HepG2 (cell line): ENCODE data around the gene SF3B6. TPM values are rescaled to one million over a fixed set of nuclear protein-coding genes. Genes with fewer than 3 reads are reported as not detected.

ENCODE experiments used
- ATAC-seq: fragments of 200-7000 bp; cut with Tn5 transposase; 3 replicates; pipeline ENCODE4 v1.9.1; 2020; ENCODE audit warnings: mild to moderate bottlenecking, moderate library complexity
- BruUV-seq: library from RNA; stranded (reverse); fragments of 400-500 nt; replicated peaks from 2 replicates; lab custom pipeline; 2021; lab: Mats Ljungman, UMichigan
- CTCF ChIA-PET: fragments of 300-600 bp; formaldehyde crosslinking; extraction: SDS; loops from one replicate; lab custom pipeline; 2021; ENCODE audit warnings: low total read pairs, inconsistent platforms, low intra/inter-chr PET ratio; lab: Yijun Ruan, JAX
- POLR2A ChIA-PET: fragments of 350-600 bp; sonication (Branson Sonifier 250); formaldehyde crosslinking; loops from one replicate; lab custom pipeline; 2020; ENCODE audit warnings: antibody characterized with exemption, inconsistent platforms; lab: Yijun Ruan, JAX
- DNase-seq: peaks from one replicate; pipeline ENCODE4 v3.0.0-alpha.2; 2015; ENCODE audit warnings: low spot score
- FAIRE-seq: peaks from 3 replicates; lab custom pipeline; 2011; peaks lifted over from hg19 to GRCh38; lab: Jason Lieb, UNC
- H2AFZ ChIP-seq: one replicate; pipeline ENCODE4 v1.6.1; 2011; ENCODE audit warnings: low read length, inconsistent platforms
- H3K27ac ChIP-seq: fragments of 300-600 bp; 3 replicates; pipeline ENCODE4 v1.8.0; 2011; ENCODE audit warnings: mixed run types, mild to moderate bottlenecking, mixed read lengths, low read length, inconsistent platforms; ENCODE audit not compliant: insufficient read depth; ENCODE audit errors: extremely low read length
- H3K27me3 ChIP-seq, 2 experiments: fragments of 200-600 bp in 1 of 2; 2 replicates in 1 of 2; 3 replicates in 1 of 2; pipeline versions ENCODE4 v1.6.0 to v1.8.0; 2011; ENCODE audit warnings: low read length in 2 of 2, mild to moderate bottlenecking in 2 of 2, moderate library complexity in 2 of 2, inconsistent platforms in 1 of 2; ENCODE audit not compliant: insufficient read depth in 2 of 2, control insufficient read depth in 1 of 2
- H3K36me3 ChIP-seq, 2 experiments: fragments of 200-600 bp in 1 of 2; replicated peaks in 1 of 2; 2 replicates in 1 of 2; 3 replicates in 1 of 2; pipeline versions ENCODE4 v1.5.1 to v1.8.0; 2011; ENCODE audit warnings: low read length in 2 of 2, inconsistent platforms in 1 of 2; ENCODE audit not compliant: insufficient read depth in 2 of 2, control insufficient read depth in 1 of 2
- H3K4me1 ChIP-seq: 2 replicates; pipeline ENCODE4 v1.5.1; 2012; ENCODE audit warnings: low read length, inconsistent platforms; ENCODE audit not compliant: insufficient read depth
- H3K4me2 ChIP-seq: 2 replicates; pipeline ENCODE4 v1.6.0; 2011; ENCODE audit warnings: low read depth, low read length, inconsistent platforms
- H3K4me3 ChIP-seq, 3 experiments: fragments of 200-600 bp in 1 of 3; sonication (generic), shearing (Covaris generic) in 1 of 3; replicated peaks in 1 of 3; 2 replicates each; pipeline ENCODE4 v1.5.1; 2011 to 2016; ENCODE audit warnings: low read length in 3 of 3, inconsistent platforms in 2 of 3, low read depth in 2 of 3, mild to moderate bottlenecking in 2 of 3, control low read depth in 1 of 3, mixed read lengths in 1 of 3; ENCODE audit not compliant: insufficient read depth in 1 of 3
- H3K79me2 ChIP-seq: one replicate; pipeline ENCODE4 v1.6.1; 2011; ENCODE audit warnings: low read length, inconsistent platforms; ENCODE audit not compliant: insufficient read depth
- H3K9ac ChIP-seq: 2 replicates; pipeline ENCODE4 v1.6.0; 2011; ENCODE audit warnings: mild to moderate bottlenecking, low read depth, low read length, inconsistent platforms; ENCODE audit not compliant: insufficient read depth
- H3K9me3 ChIP-seq: 2 replicates; pipeline ENCODE4 v1.5.1; 2012; ENCODE audit warnings: mild to moderate bottlenecking, low read length
- H4K20me1 ChIP-seq: 2 replicates; pipeline ENCODE4 v1.6.0; 2011; ENCODE audit warnings: inconsistent platforms, mild to moderate bottlenecking, low read length, moderate library complexity; ENCODE audit not compliant: insufficient read depth
- ASH2L ChIP-seq: fragments of 300-600, 200-600 bp; sonication (generic); IDR thresholded peaks from 2 replicates; pipeline ENCODE4 v1.7.0; 2017; ENCODE audit warnings: low read depth, mild to moderate bottlenecking, moderate library complexity, mixed read lengths, low read length; ENCODE audit not compliant: insufficient read length
- BORCS8-MEF2B ChIP-seq: sonication (generic); formaldehyde crosslinking; IDR thresholded peaks from 2 replicates; pipeline ENCODE4 v1.8.0; 2022; ENCODE audit warnings: mild to moderate bottlenecking, missing genetic modification reagents
- FIP1L1 ChIP-seq: fragments of 200-400 bp; formaldehyde crosslinking; IDR thresholded peaks from 2 replicates; pipeline ENCODE4 v1.6.1; 2018; ENCODE audit warnings: low read depth, mild to moderate bottlenecking, low read length, moderate library complexity, borderline replicate concordance; ENCODE audit not compliant: insufficient read depth
- FOXM1 ChIP-seq: sonication (generic); formaldehyde crosslinking; IDR thresholded peaks from 2 replicates; pipeline ENCODE4 v1.5.0; 2020; ENCODE audit warnings: missing genetic modification reagents
- LCORL ChIP-seq, 2 experiments: fragments of 450-650 bp in 1 of 2; sonication (generic) in 1 of 2; formaldehyde crosslinking in 1 of 2; IDR thresholded peaks; 2 replicates each; pipeline versions ENCODE4 v1.5.0 to v1.6.1; 2017 to 2020; ENCODE audit warnings: antibody characterized with exemption in 1 of 2, missing genetic modification reagents in 1 of 2
- MEIS2 ChIP-seq: sonication (generic); formaldehyde crosslinking; IDR thresholded peaks from 2 replicates; pipeline ENCODE4 v1.9.0; 2021; ENCODE audit warnings: mild to moderate bottlenecking, missing genetic modification reagents
- NBN ChIP-seq: fragments of 450-650 bp; conservative IDR thresholded peaks from 2 replicates; pipeline ENCODE4 v1.6.1; 2017
- RXRB ChIP-seq: IDR thresholded peaks from 2 replicates; pipeline ENCODE4 v1.6.1; 2016; ENCODE audit warnings: borderline replicate concordance, missing genetic modification reagents, missing compliant biosample characterization
- SOX5 ChIP-seq: IDR thresholded peaks from 2 replicates; pipeline ENCODE4 v1.6.1; 2016; ENCODE audit warnings: borderline replicate concordance
- TAF15 ChIP-seq: fragments of 200-400 bp; formaldehyde crosslinking; IDR thresholded peaks from one replicate; pipeline ENCODE4 v1.6.1; 2018; ENCODE audit warnings: mild to moderate bottlenecking, low read depth, low read length; ENCODE audit not compliant: poor library complexity, severe bottlenecking
- THAP11 ChIP-seq: IDR thresholded peaks from 2 replicates; pipeline ENCODE4 v1.6.1; 2016; ENCODE audit warnings: missing biosample characterization, missing genetic modification reagents
- ZNF564 ChIP-seq: sonication (generic); formaldehyde crosslinking; IDR thresholded peaks from 2 replicates; pipeline ENCODE4 v1.8.1; 2023; ENCODE audit warnings: mild to moderate bottlenecking, missing genetic modification reagents
- ZNF766 ChIP-seq: sonication (generic); formaldehyde crosslinking; IDR thresholded peaks from 2 replicates; pipeline ENCODE4 v1.5.0; 2020; ENCODE audit warnings: missing genetic modification reagents, borderline replicate concordance
- WGBS: methylation state at CpG from one replicate; pipeline ENCODE4 v1.1.6; 2017; ENCODE audit warnings: low lambda C conversion rate; 5-methylcytosine and 5-hydroxymethylcytosine counted together
- in situ Hi-C: cut with HindIII; loops from 2 replicates; pipeline ENCODE4 v1.10.0; 2017; ENCODE audit warnings: low pct_unique_long_range_greater_than_20kb; ENCODE audit not compliant: extremely low pct_ligation_motif_present
- intact Hi-C: fragments of 100-400 bp; cut with micrococcal nuclease; formaldehyde crosslinking; loops from one replicate; pipeline ENCODE4 v1.10.0; 2022; ENCODE audit not compliant: unreplicated experiment
- polyA plus RNA-seq, 8 experiments: library from polyadenylated mRNA; depleted of rRNA in 3 of 8; stranded (reverse) in 7 of 8; unstranded in 1 of 8; fragments of >200 nt; fragmentation: Illumina TruSeq in 4 of 8; extraction: Trizol in 4 of 8; gene quantifications; 2 replicates each; pipeline versions ENCODE4 v1.2.1 to v1.2.3, GENCODE V29; 2011 to 2016; ENCODE audit warnings: low read depth in 4 of 8, missing spikeins in 1 of 8, mixed read lengths in 1 of 8; ENCODE audit not compliant: insufficient read depth in 1 of 8
- total RNA-seq, 5 experiments: library from RNA; depleted of rRNA; stranded (reverse); fragments of >200 nt; fragmentation: Illumina TruSeq; extraction: Trizol; gene quantifications; 2 replicates each; pipeline ENCODE4 v1.2.3, GENCODE V29; 2016; ENCODE audit warnings: low read depth in 1 of 5
- TF ChIP-seq, protein P1 (sequence below): sonication (generic); formaldehyde crosslinking; conservative IDR thresholded peaks from 2 replicates; pipeline ENCODE4 v1.5.0; 2020; ENCODE audit warnings: missing genetic modification reagents
- TF ChIP-seq, protein P2 (sequence below): fragments of 450-650 bp; IDR thresholded peaks from 2 replicates; pipeline ENCODE4 v1.6.1; 2017; ENCODE audit warnings: mild to moderate bottlenecking

SF3B6 gene
- total and polyA plus RNA-seq, 2 of the 13 experiments (the other 11 are each of a cell fraction or from before 2014, with no cell fraction given): 177 to 182 TPM

DNA sequence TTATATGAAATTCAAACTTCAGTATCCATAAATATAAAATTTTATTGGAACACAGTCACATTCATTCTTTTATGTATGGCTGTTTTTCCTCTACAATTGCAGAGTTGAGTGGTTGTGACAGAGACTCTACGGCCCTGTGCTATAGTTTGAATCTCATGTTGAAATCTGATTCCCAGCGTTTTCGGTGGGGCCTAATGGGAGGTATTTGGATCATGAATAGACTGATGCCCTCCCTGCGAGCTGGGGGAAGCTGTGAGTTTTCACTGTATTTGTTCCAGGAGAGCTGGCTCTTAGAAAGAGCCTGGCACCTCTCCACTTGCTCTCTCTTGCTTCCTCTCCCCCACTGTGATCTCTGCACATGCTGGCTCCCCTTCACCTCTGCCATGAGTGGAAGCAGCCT lies 45.3 kb upstream of the SF3B6 start:
- no peaks in the 10 kb centered on the region; a peak in 1 of 5 replicates for H3K27me3 ChIP-seq
- H2AFZ ChIP-seq: no peak overlapping the region
- FAIRE-seq (no peak), DNase-seq (no peak), ATAC-seq (no peak)
- intact Hi-C loops: no loop called here
- in situ Hi-C loops: no loop called here
- no TSS peak for BruUV-seq
- no peaks in the 10 kb centered on the region for H3K9me3 ChIP-seq
- peaks cover 17% of the 10 kb centered on the region for H3K4me1 ChIP-seq
- H3K4me2 ChIP-seq: no peak overlapping the region
- no peak overlapping the region for H3K27ac ChIP-seq
- ChIA-PET CTCF (no interaction called here), POLR2A (interaction anchor here (1.3 to 3.9 kb wide), 4 partner anchors 13 to 45 kb away, joined by 4 to 36 read pairs (median 4); partner anchors contain the start of genes SF3B6 and TP53I3)
- no peak overlapping the region for H3K9ac ChIP-seq
- no peak overlapping the region for H3K4me3 ChIP-seq
- H3K79me2 ChIP-seq: no peaks in the 10 kb centered on the region
- TF ChIP-seq LCORL (IDR thresholded peaks at IDR 0.05): no peak
- TF ChIP-seq LCORL (CRISPR knock-in tag; IDR thresholded peaks at IDR 0.05): no peak
- TF ChIP-seq, protein P1, sequence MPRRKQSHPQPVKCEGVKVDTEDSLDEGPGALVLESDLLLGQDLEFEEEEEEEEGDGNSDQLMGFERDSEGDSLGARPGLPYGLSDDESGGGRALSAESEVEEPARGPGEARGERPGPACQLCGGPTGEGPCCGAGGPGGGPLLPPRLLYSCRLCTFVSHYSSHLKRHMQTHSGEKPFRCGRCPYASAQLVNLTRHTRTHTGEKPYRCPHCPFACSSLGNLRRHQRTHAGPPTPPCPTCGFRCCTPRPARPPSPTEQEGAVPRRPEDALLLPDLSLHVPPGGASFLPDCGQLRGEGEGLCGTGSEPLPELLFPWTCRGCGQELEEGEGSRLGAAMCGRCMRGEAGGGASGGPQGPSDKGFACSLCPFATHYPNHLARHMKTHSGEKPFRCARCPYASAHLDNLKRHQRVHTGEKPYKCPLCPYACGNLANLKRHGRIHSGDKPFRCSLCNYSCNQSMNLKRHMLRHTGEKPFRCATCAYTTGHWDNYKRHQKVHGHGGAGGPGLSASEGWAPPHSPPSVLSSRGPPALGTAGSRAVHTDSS (CRISPR knock-in tag): no peak
- no peak for TF ChIP-seq RXRB (CRISPR knock-in tag)
- no peak for TF ChIP-seq FOXM1 (CRISPR knock-in tag)
- 72% methylated on average over 4 of the region's 4 CpGs for WGBS
- no peaks in the 10 kb centered on the region for H4K20me1 ChIP-seq
- H3K36me3 ChIP-seq: no peaks in the 10 kb centered on the region

DNA sequence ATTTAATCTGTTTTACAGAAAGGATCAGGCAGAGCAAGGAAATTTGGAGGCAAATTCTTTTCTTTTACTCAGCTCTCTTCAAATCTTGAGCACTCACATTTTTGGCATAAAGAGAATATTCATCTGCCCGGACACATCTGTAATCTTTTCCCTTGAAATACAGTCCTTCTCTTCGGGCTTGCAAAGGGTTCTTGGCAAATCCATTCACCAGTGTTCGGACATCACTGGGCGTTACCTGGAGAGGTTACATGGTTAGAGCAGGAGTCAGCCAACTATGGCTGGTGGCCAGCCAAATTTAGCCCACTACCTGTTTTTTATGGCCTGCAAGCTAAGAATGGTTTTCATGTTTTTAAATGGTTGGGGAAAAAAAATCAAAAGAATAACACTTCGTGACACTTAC lies 44.9 kb upstream of the SF3B6 start:
- DNase-seq: no peak
- no peak for ATAC-seq
- Histone ChIP-seq H3K4me1 (peaks cover 17% of the 10 kb centered on the region), H3K27me3 (no peaks in the 10 kb centered on the region; a peak in 1 of 5 replicates), H3K9me3 (no peaks in the 10 kb centered on the region), H2AFZ (no peak overlapping the region), H3K79me2 (no peaks in the 10 kb centered on the region), H3K27ac (no peak overlapping the region), H3K4me2 (no peak overlapping the region), H3K9ac (no peak overlapping the region), H3K4me3 (no peak overlapping the region), H3K36me3 (no peaks in the 10 kb centered on the region), H4K20me1 (no peaks in the 10 kb centered on the region)
- no peak for FAIRE-seq
- no TSS peak for BruUV-seq
- POLR2A ChIA-PET: interaction anchor here (1.2 kb wide), 1 partner anchor 37 kb away, joined by 5 read pairs; no protein-coding TSS in a partner anchor
- intact Hi-C loops: no loop called here
- CTCF ChIA-PET: no interaction called here
- in situ Hi-C loops: no loop called here
- 85% methylated on average over 5 of the region's 5 CpGs for WGBS
- no peak for TF ChIP-seq ZNF564
- no peak for TF ChIP-seq FIP1L1
- no peak for TF ChIP-seq TAF15
- TF ChIP-seq SOX5 (CRISPR knock-in tag): no peak
- no peak for TF ChIP-seq ZNF766 (CRISPR knock-in tag)
- TF ChIP-seq, protein P2, sequence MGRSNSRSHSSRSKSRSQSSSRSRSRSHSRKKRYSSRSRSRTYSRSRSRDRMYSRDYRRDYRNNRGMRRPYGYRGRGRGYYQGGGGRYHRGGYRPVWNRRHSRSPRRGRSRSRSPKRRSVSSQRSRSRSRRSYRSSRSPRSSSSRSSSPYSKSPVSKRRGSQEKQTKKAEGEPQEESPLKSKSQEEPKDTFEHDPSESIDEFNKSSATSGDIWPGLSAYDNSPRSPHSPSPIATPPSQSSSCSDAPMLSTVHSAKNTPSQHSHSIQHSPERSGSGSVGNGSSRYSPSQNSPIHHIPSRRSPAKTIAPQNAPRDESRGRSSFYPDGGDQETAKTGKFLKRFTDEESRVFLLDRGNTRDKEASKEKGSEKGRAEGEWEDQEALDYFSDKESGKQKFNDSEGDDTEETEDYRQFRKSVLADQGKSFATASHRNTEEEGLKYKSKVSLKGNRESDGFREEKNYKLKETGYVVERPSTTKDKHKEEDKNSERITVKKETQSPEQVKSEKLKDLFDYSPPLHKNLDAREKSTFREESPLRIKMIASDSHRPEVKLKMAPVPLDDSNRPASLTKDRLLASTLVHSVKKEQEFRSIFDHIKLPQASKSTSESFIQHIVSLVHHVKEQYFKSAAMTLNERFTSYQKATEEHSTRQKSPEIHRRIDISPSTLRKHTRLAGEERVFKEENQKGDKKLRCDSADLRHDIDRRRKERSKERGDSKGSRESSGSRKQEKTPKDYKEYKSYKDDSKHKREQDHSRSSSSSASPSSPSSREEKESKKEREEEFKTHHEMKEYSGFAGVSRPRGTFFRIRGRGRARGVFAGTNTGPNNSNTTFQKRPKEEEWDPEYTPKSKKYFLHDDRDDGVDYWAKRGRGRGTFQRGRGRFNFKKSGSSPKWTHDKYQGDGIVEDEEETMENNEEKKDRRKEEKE: no peak
- TF ChIP-seq NBN: no peak
- TF ChIP-seq THAP11 (CRISPR knock-in tag): no peak
- no peak for TF ChIP-seq BORCS8-MEF2B (CRISPR knock-in tag)
- TF ChIP-seq MEIS2: no peak
- TF ChIP-seq ASH2L: no peak
